OCI-LY7 (cell line): ENCODE results near the gene FRMPD2. TPM values are rescaled to one million over a fixed set of nuclear protein-coding genes. Genes with fewer than 3 reads are reported as not detected.
"Not testable (repeated sequence)": the region's sequence is repeated elsewhere in the genome, so short reads cannot be mapped to it uniquely, and the experiment has no call there.

Experiments used
- BruUV-seq: library from RNA; stranded (reverse); fragments of 400-500 nt; replicated peaks from 2 replicates; lab custom pipeline; 2021; lab: Mats Ljungman, UMichigan
- CTCF ChIA-PET: fragments of 300-600 bp; sonication (Branson Sonifier 250); formaldehyde crosslinking; loops from one replicate; lab custom pipeline; 2022; ENCODE audit warnings: antibody characterized with exemption; ENCODE audit not compliant: unreplicated experiment; lab: Charles Lee
- POLR2A ChIA-PET: fragments of 300-600 bp; sonication (Branson Sonifier 250); formaldehyde crosslinking; loops from one replicate; lab custom pipeline; 2022; ENCODE audit warnings: antibody characterized with exemption; lab: Charles Lee
- DNase-seq: peaks from one replicate; pipeline ENCODE4 v3.0.0-alpha.2; 2015; ENCODE audit warnings: low spot score
- H2AFZ ChIP-seq: fragments of 200-600 bp; sonication (generic), shearing (Covaris generic); 2 replicates; pipeline ENCODE4 v1.6.1; 2014; ENCODE audit warnings: mild to moderate bottlenecking, antibody characterized with exemption, low read length, moderate library complexity
- H3K27ac ChIP-seq: fragments of 200-600 bp; sonication (generic); 2 replicates; pipeline ENCODE4 v1.5.1; 2014; ENCODE audit warnings: mixed run types, low read depth, mild to moderate bottlenecking, moderate library complexity, low read length, inconsistent platforms; ENCODE audit not compliant: poor library complexity, severe bottlenecking
- H3K36me3 ChIP-seq: fragments of 200-600 bp; sonication (generic); 2 replicates; pipeline ENCODE4 v1.6.1; 2014; ENCODE audit warnings: mild to moderate bottlenecking, antibody characterized with exemption, low read length, moderate library complexity, mixed read lengths; ENCODE audit not compliant: insufficient read depth
- H3K4me1 ChIP-seq: fragments of 200-600 bp; sonication (generic); 2 replicates; pipeline ENCODE4 v1.5.1; 2014; ENCODE audit warnings: mild to moderate bottlenecking, low read length; ENCODE audit not compliant: insufficient read depth, poor library complexity, severe bottlenecking
- H3K4me2 ChIP-seq: fragments of 200-600 bp; sonication (generic); 2 replicates; pipeline ENCODE4 v1.6.1; 2014; ENCODE audit warnings: mild to moderate bottlenecking, low read length
- H3K4me3 ChIP-seq: fragments of 200-600 bp; sonication (generic); 2 replicates; pipeline ENCODE4 v1.5.1; 2014; ENCODE audit warnings: mild to moderate bottlenecking, low read depth, low read length; ENCODE audit not compliant: poor library complexity, severe bottlenecking
- H3K79me2 ChIP-seq: fragments of 200-600 bp; sonication (generic); 2 replicates; pipeline ENCODE4 v1.6.1; 2016; ENCODE audit warnings: low read depth, mild to moderate bottlenecking, low read length, moderate library complexity, mixed read lengths; ENCODE audit not compliant: insufficient read depth
- H3K9me2 ChIP-seq: fragments of 200-600 bp; sonication (generic); 2 replicates; pipeline ENCODE4 v1.6.1; 2016; ENCODE audit warnings: mild to moderate bottlenecking, low read length, mixed read lengths; ENCODE audit not compliant: insufficient read depth
- H3K9me3 ChIP-seq: fragments of 200-600 bp; sonication (generic); 2 replicates; pipeline ENCODE4 v1.6.1; 2014; ENCODE audit warnings: mild to moderate bottlenecking, mixed run types, low read length, mixed read lengths
- H4K20me1 ChIP-seq: fragments of 200-600 bp; sonication (generic); 2 replicates; pipeline ENCODE4 v1.6.1; 2014; ENCODE audit warnings: mild to moderate bottlenecking, antibody characterized with exemption, low read length, moderate library complexity, mixed read lengths; ENCODE audit not compliant: insufficient read depth
- EZH2phosphoT487 ChIP-seq: fragments of 200-600 bp; sonication (generic); IDR thresholded peaks from 2 replicates; pipeline ENCODE4 v1.6.1; 2018; ENCODE audit warnings: low read depth, borderline replicate concordance, mild to moderate bottlenecking, mixed run types, antibody characterized with exemption, low read length, moderate library complexity, mixed read lengths
- intact Hi-C: fragments of 100-400 bp; cut with micrococcal nuclease; formaldehyde crosslinking; loops from one replicate; pipeline ENCODE4 v1.10.0; 2022; ENCODE audit not compliant: unreplicated experiment
- total RNA-seq, 2 experiments: library from RNA; depleted of rRNA in 1 of 2; stranded (reverse); fragments of >200 nt in 1 of 2; shearing (Covaris generic) in 1 of 2; gene quantifications; 2 replicates each; pipeline ENCODE4 v1.2.3, GENCODE V29; 2014 to 2022
- TF ChIP-seq, protein P1 (sequence below): fragments of 200-600 bp; sonication (generic); conservative IDR thresholded peaks from 2 replicates; pipeline ENCODE4 v1.5.1; 2014; ENCODE audit warnings: mild to moderate bottlenecking, antibody characterized with exemption, low read length, moderate library complexity, mixed read lengths

Gene FRMPD2
- total RNA-seq, 2 experiments from 2014 or later: not detected

DNA sequence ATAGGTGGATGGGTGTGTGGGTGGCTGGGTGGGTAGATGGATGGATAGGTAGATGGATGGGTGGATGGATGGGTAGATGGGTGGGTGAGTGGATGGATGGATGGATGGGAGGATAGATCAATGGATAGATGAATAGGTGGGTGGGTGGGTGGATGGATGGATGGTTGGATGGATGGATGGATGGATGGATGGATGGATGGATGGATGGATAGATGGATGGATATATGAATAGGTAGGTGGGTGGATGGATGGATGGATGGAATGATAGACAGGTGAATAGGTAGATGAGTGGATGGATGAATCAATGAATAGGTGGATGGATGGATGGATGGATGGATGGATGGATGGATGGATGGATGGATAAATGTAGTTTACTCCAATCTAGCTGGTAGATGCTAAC, 52.7 kb downstream of the FRMPD2 start:
- Histone ChIP-seq H3K4me3 (no peak overlapping the region), H3K79me2 (no peaks in the 10 kb centered on the region), H3K36me3 (no peaks in the 10 kb centered on the region), H3K9me3 (no peaks in the 10 kb centered on the region), H3K4me2 (no peak overlapping the region), H2AFZ (no peak overlapping the region), H3K4me1 (no peaks in the 10 kb centered on the region), H4K20me1 (no peaks in the 10 kb centered on the region), H3K9me2 (no peaks in the 10 kb centered on the region), H3K27ac (no peak overlapping the region)
- ChIA-PET CTCF (no interaction called here), POLR2A (interaction anchor here (0.6 kb wide), 1 partner anchor 39 kb away, joined by 5 read pairs; no protein-coding TSS in a partner anchor)
- intact Hi-C loops: no loop called here
- BruUV-seq: no TSS peak
- no peak for TF ChIP-seq EZH2phosphoT487
- TF ChIP-seq, protein P1, sequence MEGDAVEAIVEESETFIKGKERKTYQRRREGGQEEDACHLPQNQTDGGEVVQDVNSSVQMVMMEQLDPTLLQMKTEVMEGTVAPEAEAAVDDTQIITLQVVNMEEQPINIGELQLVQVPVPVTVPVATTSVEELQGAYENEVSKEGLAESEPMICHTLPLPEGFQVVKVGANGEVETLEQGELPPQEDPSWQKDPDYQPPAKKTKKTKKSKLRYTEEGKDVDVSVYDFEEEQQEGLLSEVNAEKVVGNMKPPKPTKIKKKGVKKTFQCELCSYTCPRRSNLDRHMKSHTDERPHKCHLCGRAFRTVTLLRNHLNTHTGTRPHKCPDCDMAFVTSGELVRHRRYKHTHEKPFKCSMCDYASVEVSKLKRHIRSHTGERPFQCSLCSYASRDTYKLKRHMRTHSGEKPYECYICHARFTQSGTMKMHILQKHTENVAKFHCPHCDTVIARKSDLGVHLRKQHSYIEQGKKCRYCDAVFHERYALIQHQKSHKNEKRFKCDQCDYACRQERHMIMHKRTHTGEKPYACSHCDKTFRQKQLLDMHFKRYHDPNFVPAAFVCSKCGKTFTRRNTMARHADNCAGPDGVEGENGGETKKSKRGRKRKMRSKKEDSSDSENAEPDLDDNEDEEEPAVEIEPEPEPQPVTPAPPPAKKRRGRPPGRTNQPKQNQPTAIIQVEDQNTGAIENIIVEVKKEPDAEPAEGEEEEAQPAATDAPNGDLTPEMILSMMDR: no peak
- no peak for DNase-seq

DNA sequence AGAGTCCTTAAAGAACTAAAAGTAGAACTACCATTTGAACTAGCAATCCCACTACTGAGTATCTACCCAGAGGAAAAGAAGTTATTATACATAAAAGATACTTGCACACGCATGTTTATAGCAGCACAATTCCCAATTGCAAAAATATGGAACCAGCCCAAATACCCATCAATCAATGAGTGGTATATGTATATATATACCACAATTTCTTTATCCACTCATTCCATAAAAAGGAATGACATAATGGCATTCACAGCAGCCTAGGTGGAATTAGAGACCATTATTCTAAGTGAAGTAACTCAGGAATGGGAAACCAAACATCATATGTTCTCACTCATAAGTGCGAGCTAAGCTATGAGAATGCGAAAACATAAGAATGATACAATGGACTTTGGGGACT, 53.5 kb downstream of the FRMPD2 start:
- H3K4me1 ChIP-seq, H3K79me2 ChIP-seq, H4K20me1 ChIP-seq, H2AFZ ChIP-seq, H3K27ac ChIP-seq, H3K4me3 ChIP-seq, DNase-seq, H3K9me2 ChIP-seq, intact Hi-C loops, BruUV-seq, H3K4me2 ChIP-seq, H3K9me3 ChIP-seq, H3K36me3 ChIP-seq, CTCF ChIA-PET, POLR2A ChIA-PET: not testable (repeated sequence)

DNA sequence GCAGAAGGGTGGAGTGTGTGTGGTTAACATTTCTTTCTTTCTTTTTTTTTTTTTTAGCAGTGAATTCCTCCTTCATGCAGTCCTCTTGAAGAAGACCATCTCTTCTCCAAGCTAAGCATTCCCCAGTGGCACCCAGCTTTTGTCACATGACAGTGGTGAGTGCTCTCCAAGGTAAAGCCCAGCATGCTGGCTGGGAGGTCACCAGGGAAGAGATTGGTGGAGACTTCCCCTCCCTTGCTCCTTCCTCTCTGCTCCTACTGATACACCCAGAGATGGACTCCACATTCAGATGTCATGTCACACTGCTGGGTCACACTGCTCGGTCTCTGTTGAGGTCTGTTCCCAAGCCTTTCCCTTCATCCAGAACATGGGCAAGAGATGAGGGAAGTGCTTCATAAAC, 55.3 kb downstream of the FRMPD2 start:
- Histone ChIP-seq H3K4me1 (no peaks in the 10 kb centered on the region), H3K9me3 (no peaks in the 10 kb centered on the region), H2AFZ (no peak overlapping the region), H3K9me2 (no peaks in the 10 kb centered on the region), H3K36me3 (no peaks in the 10 kb centered on the region), H3K4me3 (no peak overlapping the region), H3K79me2 (no peaks in the 10 kb centered on the region), H3K27ac (no peak overlapping the region), H3K4me2 (no peak overlapping the region), H4K20me1 (no peaks in the 10 kb centered on the region)
- DNase-seq: no peak
- no TSS peak for BruUV-seq
- TF ChIP-seq, protein P1: no peak
- no peak for TF ChIP-seq EZH2phosphoT487
- intact Hi-C loops: loop anchor here (5.0 kb wide), 1 partner anchor 288 kb away; no protein-coding TSS in a partner anchor
- ChIA-PET CTCF (interaction anchor here (0.6 kb wide), 1 partner anchor 8 kb away, joined by 3 read pairs; no protein-coding TSS in a partner anchor), POLR2A (no interaction called here)
